OCI-M2 (cell line): ENCODE measurements around the gene P2RY13.

ENCODE experiments used
- DNase-seq: peaks from one replicate; lab custom pipeline; 2025; ENCODE audit not compliant: unreplicated experiment; lab: John Stamatoyannopoulos, UW

The P2RY13 gene

GRCh38 chr3:151321526-151321925, 7.8 kb downstream of the P2RY13 start:
- DNase-seq, result no peak

GRCh38 chr3:151320131-151320530, 9.2 kb downstream of the P2RY13 start:
- no peak for DNase-seq

DNA sequence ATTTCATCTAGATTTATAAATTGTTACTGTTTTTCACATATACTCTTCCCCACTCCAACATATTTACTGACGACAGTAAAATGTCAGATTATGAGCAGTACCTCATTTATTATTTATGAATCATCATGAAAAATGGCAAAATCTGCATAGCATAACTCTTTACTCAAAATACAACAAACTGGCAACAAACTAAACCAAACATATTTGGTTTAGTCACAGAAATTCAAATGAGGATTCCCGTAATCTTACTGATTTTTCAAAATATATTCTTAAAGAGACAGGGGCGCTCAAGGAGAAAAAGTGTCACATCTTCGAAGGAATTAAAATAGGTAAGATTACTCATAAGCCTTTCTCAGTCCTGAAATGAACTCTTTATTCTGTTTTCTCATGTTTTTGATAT, 9.7 kb downstream of the P2RY13 start:
- DNase-seq, result no peak

GRCh38 chr3:151318991-151319390, 10.4 kb downstream of the P2RY13 start:
- no peak for DNase-seq

GRCh38 chr3:151318313-151318712, 11.0 kb downstream of the P2RY13 start:
- DNase-seq, result no peak

DNA sequence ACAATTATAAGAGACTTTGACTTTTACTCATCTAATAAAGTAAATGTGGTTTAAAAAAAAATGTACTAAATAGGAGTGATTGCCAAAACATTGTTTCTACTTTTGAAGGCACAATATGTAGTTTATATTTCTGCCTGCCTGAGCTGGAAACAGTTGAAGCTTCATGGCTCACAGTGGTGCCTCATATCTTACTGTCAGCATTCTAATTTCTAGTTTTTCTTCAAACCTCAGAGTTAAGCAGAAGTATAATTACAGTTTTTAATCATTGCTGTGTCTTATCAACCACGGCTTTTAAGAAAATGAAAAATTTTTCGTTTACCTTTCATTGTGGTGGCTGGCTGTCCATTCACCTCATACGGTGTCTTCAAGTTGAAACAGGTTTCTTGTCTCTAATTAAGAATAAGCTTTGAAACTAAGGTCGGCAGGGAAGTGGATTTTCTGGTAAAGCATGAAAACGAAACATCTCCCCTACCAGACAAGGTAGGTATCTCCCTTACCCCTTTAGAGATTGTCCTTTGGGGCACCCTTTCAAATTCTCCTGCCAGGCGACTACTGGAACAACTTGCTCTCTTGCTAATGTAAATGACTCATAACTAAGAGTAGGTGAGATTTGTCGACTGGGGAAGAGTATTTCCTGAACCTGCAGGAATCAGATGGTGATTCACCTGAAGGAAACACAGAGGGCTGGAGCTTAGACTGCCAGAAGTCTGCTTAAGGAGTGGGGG, 12.9 kb downstream of the P2RY13 start, which contains the start of gene GPR87:
Gene GPR87 (minus strand): TSS at position 554 of the 725 bp plus-strand sequence. CDS start 16,720 bp downstream, outside the sequence.
- no peak for DNase-seq

- DNase-seq, result no peak
Observed at GRCh38 chr3:151315846-151316245, 13.5 kb downstream of the P2RY13 start.

GRCh38 chr3:151315136-151315535, 14.2 kb downstream of the P2RY13 start:
- no peak for DNase-seq

DNA sequence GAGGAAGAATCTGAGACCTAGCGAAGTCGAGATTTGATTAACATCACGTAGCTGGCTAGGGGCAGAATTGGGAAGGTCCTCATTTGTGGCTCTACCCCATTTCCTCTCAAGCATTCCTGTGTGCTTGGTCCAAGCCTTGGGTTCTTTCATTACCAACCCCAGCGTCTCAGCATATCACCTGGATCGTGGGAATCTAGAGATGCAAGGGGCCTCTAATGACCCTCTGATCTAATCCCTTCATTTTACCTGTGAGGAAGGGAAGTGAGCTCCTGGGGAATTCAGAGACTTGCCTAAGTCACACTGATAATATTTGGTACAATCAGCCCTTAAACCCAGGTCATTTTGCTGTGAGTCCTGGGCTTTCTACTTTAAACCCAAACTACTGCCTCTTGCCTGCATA, 14.8 kb downstream of the P2RY13 start:
- DNase-seq, result no peak

GRCh38 chr3:151314137-151314536, 15.2 kb downstream of the P2RY13 start:
- DNase-seq, result no peak

GRCh38 chr3:151312972-151313371, 16.4 kb downstream of the P2RY13 start:
- DNase-seq, result no peak

DNA sequence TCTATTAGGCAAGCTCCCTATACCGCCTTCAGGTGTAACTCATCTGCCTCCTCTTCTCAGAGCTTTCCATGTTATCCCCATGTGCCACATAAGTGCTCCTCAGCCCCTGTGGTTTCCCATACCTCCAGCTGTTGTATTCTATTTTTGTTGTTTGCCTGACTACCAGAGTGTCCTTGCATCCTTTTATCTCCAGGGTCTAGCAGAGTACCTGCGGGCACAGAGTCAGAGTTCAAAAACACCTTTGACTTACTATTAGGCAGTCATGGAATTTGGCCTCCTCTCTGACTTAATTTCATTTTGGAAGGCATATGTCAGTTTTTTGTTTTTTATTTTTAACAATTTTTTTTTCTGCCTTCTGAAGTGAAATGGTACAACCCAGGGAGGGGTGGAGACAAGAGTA, 19.8 kb downstream of the P2RY13 start:
- no peak for DNase-seq

DNA sequence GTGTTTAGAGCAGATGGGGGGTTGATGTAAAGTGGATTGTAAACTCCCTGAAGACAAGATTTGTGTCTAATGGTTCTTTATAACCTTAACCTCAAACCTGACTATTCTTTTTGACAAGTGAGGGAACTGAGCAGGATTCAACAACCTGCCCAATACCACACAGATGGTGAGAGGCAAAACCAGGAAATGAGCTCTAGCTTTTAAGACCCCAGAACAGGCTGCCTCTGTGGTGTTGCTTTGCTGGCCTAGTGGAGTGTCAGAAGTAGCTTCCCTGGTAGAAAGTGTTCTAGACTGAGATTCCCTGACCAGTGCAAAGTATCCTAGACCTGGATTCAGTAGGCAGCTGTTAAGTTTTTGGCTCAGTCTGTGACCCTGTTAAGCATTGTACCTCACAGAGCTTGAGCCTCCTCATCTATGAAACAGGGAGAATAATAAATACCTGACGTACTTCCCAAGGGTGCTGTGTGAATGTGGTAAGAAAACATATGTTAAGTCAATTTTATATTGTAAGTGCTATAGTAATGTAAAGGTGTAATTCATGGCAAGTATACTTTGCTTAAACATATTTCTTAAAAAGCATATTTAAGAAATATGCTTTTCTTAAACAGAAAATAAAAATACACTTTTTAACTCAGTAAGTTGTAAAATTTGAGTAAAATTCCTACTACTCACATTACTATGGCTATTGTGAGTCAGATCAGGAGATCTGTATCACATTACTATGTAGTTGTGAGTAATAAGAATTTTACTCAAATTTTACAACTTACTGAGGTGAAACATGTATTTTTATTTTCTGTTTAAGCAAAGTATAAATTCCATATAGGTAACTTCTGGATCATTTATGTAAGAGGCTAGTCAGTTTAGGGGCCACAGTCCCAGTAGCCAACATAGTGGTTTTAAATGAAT, 21.5 kb downstream of the P2RY13 start:
- DNase-seq, result no peak

DNA sequence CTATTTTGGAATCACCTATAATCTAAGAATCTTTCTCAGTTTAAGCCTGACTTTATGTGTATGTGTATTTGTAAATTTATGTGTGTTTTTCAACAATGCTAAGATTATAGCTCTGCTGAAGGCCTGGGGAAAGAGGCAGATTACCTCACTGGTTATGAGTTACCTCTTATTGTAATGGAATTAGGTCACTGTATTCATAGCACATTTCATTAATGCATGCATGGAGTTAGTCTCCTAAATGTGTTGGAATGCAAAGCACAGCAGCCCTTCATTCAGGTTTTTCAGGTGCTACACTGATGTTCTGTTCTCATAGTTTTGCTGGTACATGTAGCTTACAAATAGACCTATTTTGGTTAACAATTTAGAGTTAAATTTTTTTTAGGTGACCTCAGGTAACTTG, 22.2 kb downstream of the P2RY13 start:
- DNase-seq, result no peak

DNA sequence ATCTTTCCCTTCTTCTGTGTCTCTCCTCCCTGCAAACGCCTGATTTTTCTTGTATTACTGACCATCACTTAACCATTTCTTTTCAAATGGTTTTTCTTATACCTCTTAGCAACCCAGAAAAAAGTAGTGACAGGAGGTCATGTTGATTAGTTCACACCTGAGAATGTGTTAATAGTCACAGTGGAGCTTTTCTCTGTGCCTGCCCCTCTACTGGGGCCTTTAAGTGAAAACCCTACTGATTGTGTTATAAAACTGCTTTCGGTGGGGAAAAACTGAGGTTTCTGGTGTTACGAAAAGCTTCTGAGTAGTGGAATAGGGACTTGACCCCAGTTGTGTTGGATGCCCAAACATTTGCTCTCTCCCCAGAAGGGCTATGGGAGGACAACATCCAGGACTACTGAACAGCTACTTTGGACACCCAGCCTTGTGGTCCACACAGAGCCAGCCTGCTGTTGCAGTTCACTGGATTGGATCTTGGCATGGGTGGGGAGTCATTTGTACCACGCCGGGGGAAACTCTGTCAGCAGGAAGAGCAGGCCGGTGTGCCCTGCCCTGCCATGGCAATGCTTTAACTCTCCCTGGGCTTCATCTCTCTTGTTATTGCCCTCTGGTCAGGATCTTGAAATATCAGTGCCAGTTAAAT, 23.1 kb downstream of the P2RY13 start:
- no peak for DNase-seq

GRCh38 chr3:151305775-151306151, 23.6 kb downstream of the P2RY13 start:
- no peak for DNase-seq

DNA sequence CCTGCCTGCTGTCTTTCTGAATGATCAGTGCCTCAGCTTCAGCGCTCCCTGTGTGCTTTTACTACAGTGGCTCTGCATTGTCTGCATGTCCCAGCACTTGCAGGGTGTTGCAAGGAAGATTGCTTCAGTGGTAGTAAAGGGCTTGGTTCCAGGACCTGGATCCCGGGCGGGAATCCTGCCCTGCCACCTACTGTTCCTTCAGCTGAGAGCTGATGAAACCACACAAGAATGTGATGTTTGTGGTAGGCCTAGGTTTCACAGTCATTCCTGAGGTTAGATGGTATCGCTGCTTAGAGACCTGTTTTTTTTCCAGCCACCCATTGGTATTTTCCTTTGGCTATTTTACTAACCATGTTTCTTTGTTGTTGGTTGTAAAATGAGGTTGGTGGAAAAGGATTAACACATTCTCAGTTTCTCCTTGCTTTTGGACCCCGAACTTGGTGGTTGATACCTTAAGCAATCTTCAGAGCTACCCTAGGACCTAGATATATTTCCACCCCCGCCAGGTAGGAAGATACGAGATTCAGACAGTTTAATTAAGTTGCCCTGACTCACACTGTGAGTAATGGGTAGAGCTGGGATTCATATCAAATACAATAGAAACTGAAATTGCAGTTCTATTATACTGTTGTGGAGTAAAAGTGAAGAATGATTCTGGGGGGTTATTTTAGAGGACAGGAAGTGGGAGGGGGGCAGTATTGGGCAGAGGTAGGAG, 24.1 kb downstream of the P2RY13 start:
- no peak for DNase-seq

- no peak for DNase-seq
Observed at GRCh38 chr3:151303751-151304150, 25.6 kb downstream of the P2RY13 start.

DNA sequence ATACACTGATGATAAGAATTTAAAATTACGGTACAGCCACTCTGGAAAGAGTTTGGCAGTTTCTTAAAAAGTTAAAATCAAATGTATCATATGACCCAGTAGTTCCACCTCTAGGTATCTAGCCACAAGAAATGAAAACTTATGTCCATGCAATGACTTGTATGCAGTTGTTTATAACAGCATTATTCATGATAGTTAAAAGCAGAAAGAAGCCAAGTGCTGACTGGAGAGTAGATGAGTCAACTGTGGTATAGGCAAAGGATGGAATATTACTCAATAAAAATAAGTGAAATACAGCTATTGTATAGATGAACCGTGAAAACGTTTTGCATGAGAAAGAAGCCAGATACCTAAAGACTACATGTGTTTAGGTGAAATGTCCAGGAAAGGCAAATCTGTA, 27.6 kb downstream of the P2RY13 start:
- DNase-seq, result no peak

GRCh38 chr3:151300539-151300938, 28.8 kb downstream of the P2RY13 start:
- DNase-seq, result no peak

GRCh38 chr3:151299006-151299405, 30.3 kb downstream of the P2RY13 start:
- DNase-seq, result no peak
